GM19397 (cell line): ENCODE data around the gene PTGIS.
A peak's percentile ranks its signal among the peaks of the same experiment; 100 is the strongest.
"Not testable (repeated sequence)": the region's sequence is repeated elsewhere in the genome, so short reads cannot be mapped to it uniquely, and the experiment has no call there.

Experiments
- ATAC-seq: cut with Tn5 transposase; IDR thresholded peaks from one replicate; pipeline ENCODE4 v1.9.1; 2021; ENCODE audit warnings: mild to moderate bottlenecking, moderate library complexity; ENCODE audit not compliant: unreplicated experiment

PTGIS gene

GRCh38 chr20:49567421-49568277 is at the start of gene PTGIS:
Gene PTGIS (minus strand): TSS chr20:49568137. CDS start chr20:49568116, 21 bp downstream.
- no peak for ATAC-seq

- ATAC-seq: not testable (repeated sequence)
These were observed 49.5 kb upstream of the PTGIS start for GRCh38 chr20:49617394-49617793.

- ATAC-seq: no peak
These were observed 48.4 kb upstream of the PTGIS start for GRCh38 chr20:49616154-49617007.

GRCh38 chr20:49615401-49616153 is 47.6 kb upstream of the PTGIS start:
- no peak for ATAC-seq

GRCh38 chr20:49615051-49615400 is 47.1 kb upstream of the PTGIS start:
- not testable (repeated sequence) for ATAC-seq

- ATAC-seq: no peak
These were observed 46.6 kb upstream of the PTGIS start for GRCh38 chr20:49614338-49615050.

- no peak for ATAC-seq
These were observed 44.3 kb upstream of the PTGIS start for GRCh38 chr20:49612127-49612738.

GRCh38 chr20:49611539-49612126 is 43.7 kb upstream of the PTGIS start:
- not testable (repeated sequence) for ATAC-seq

- ATAC-seq: peak; percentile 51
These were observed 43.0 kb upstream of the PTGIS start for GRCh38 chr20:49610691-49611538.

GRCh38 chr20:49608752-49609670 is 41.1 kb upstream of the PTGIS start:
- peak; percentile 58 for ATAC-seq

GRCh38 chr20:49607568-49607967 is 39.6 kb upstream of the PTGIS start:
- no peak for ATAC-seq

GRCh38 chr20:49603209-49603627 is 35.3 kb upstream of the PTGIS start:
- no peak for ATAC-seq

GRCh38 chr20:49602345-49603208 is 34.6 kb upstream of the PTGIS start:
- no peak for ATAC-seq

- ATAC-seq: no peak
These were observed 33.4 kb upstream of the PTGIS start for GRCh38 chr20:49601153-49601924.

GRCh38 chr20:49599746-49600113 is 31.8 kb upstream of the PTGIS start:
- ATAC-seq: no peak

GRCh38 chr20:49597825-49598395 is 30.0 kb upstream of the PTGIS start:
- ATAC-seq: no peak
